ENCODE measurements around the gene PRAMEF6.
"Not testable (repeated sequence)": the region's sequence is repeated elsewhere in the genome, so short reads cannot be mapped to it uniquely, and the experiment has no call there.

Gene PRAMEF6

DNA sequence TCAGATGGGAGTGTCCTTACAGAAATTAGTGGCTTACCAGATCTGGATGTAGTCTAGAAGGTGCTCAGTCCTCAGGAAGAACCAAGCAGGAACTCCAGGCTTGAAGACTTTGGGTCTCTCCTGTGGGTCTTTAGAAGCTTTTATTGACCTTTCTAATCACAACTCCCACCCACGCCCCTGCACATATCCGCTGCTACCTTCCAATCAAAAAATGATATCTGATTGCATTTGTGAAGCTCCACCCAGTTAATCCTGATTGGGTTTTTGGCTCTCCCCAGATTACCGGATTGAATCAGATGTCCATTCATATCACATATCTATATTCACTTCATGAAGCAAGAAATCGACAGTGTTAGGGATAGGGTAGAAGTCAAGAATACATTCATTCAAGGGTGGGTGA is at the start of gene PRAMEF6:
Gene PRAMEF6 (minus strand): TSS at position 101 of the 400 bp plus-strand sequence. CDS start 5,062 bp downstream, outside the sequence.
- not testable (repeated sequence) for H3K9ac ChIP-seq (ENCODE audit: low read length); H3K4me1 ChIP-seq (ENCODE audit: control insufficient read depth, insufficient read depth, low read length); H3K27me3 ChIP-seq (ENCODE audit: control insufficient read depth, insufficient read depth, low read length); H3K27ac ChIP-seq (ENCODE audit: low read depth, low read length); H3K9me3 ChIP-seq (ENCODE audit: control insufficient read depth, insufficient read depth, low read depth, low read length); H3K36me3 ChIP-seq (ENCODE audit: control insufficient read depth, insufficient read depth, low read length); H3K4me3 ChIP-seq (ENCODE audit: low read depth, low read length)

DNA sequence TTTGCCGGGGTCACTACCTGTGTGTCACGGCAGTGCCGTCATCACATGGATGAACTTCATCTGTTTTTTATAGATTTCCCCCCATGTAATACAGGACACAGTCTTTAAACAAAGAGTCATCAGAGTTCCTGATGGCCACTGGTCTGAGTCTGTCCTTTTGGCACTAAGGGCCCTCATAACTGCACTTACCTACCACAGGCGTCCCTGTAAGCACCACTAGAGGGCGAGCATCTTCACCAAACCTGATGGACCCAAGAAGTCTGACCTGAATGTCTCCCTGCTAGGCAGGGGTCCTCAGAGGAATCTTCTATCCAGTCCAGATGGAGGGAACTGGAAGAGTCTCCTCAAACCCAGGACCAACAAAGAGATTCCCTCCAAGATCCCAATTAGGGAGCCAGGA is 23.0 kb downstream of the PRAMEF6 start:
- H3K4me3 ChIP-seq (ENCODE audit: low read depth, low read length); H3K4me1 ChIP-seq (ENCODE audit: control insufficient read depth, insufficient read depth, low read length); H3K27me3 ChIP-seq (ENCODE audit: control insufficient read depth, insufficient read depth, low read length); H3K27ac ChIP-seq (ENCODE audit: low read depth, low read length); H3K36me3 ChIP-seq (ENCODE audit: control insufficient read depth, insufficient read depth, low read length); H3K9me3 ChIP-seq (ENCODE audit: control insufficient read depth, insufficient read depth, low read depth, low read length); H3K9ac ChIP-seq (ENCODE audit: low read length): not testable (repeated sequence)

DNA sequence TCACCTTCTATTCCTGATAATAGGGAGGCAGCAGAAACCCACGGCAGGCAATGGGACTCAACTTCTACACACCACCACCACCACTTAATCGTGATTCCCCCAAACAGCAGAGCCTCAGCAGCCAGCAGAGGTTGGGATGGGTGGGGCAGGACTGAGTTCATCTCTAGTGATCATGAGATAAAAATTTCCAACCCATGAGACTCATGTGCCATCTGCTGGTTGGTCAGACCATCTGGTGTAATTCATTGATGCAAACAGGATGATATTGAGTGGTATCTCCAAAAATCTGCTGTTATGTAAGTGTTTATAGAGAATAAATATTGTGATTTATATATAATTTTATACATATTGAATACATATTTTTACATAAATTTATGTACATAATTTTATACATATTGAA is 25.6 kb downstream of the PRAMEF6 start:
- H3K27me3 ChIP-seq (ENCODE audit: control insufficient read depth, insufficient read depth, low read length); H3K4me3 ChIP-seq (ENCODE audit: low read depth, low read length); H3K36me3 ChIP-seq (ENCODE audit: control insufficient read depth, insufficient read depth, low read length); H3K27ac ChIP-seq (ENCODE audit: low read depth, low read length); H3K4me1 ChIP-seq (ENCODE audit: control insufficient read depth, insufficient read depth, low read length); H3K9me3 ChIP-seq (ENCODE audit: control insufficient read depth, insufficient read depth, low read depth, low read length); H3K9ac ChIP-seq (ENCODE audit: low read length): not testable (repeated sequence)

DNA sequence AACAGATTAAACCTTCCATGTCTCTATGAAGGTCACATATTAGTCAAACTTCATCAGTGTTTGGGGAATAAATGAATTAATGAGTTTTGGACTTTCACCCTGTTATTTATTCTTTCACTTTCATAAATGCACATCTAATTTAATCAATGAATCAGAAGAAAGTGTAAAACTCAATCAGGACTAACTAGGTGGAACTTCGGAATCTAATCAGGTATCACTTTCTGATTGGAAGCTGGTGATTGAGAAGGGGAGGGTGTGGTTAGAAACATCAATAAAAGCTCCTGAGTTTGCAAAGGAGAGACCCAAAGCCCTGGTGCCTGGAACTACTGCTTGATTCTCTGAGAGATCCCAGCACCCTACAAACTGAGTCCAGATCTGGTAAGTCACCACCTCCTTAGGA is 31.1 kb downstream of the PRAMEF6 start, which contains the start of gene PRAMEF7:
Gene PRAMEF7 (plus strand): TSS at position 301 of the 400 bp plus-strand sequence. CDS start 1,083 bp downstream, outside the sequence.
- not testable (repeated sequence) for H3K36me3 ChIP-seq (ENCODE audit: control insufficient read depth, insufficient read depth, low read length); H3K4me3 ChIP-seq (ENCODE audit: low read depth, low read length); H3K9me3 ChIP-seq (ENCODE audit: control insufficient read depth, insufficient read depth, low read depth, low read length); H3K27me3 ChIP-seq (ENCODE audit: control insufficient read depth, insufficient read depth, low read length); H3K9ac ChIP-seq (ENCODE audit: low read length); H3K4me1 ChIP-seq (ENCODE audit: control insufficient read depth, insufficient read depth, low read length); H3K27ac ChIP-seq (ENCODE audit: low read depth, low read length)

DNA sequence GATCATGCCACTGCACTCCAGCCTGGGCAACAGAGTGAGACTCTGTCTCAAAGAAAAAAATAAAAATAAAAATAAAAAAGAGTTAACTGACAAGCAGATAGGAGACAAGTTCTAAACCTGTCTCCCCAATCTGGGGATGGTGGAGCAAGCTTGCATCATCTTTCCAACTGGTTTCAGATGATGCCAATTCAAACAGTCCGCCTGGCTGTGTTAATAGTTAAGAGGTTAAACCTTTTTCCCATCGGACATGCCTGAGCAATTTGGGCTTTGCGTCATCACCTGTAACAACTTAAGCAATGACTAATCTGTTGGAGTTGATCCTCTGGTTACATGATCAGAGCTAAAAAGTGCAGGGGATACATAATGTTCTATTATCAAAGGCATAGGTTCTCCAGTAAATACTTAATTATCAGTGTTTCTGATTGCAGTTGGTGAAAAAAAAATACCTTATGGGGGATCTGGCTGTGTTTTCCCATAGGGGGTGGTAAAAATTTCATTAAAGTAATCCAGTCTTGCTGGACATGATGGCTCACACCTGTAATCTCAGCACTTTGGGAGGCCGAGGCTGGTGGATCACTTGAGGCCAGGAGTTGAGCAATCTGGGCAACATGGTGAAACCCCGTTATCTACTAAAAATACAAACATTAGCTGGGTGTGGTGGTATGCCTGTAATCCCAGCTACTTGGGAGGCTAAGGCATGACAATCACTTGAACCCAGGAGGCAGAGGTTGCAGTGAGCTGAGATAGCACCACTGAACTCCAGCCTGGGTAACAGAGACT is 43.4 kb downstream of the PRAMEF6 start:
- H3K4me3 ChIP-seq (ENCODE audit: low read depth, low read length); H3K27me3 ChIP-seq (ENCODE audit: control insufficient read depth, insufficient read depth, low read length); H3K27ac ChIP-seq (ENCODE audit: low read depth, low read length); H3K4me1 ChIP-seq (ENCODE audit: control insufficient read depth, insufficient read depth, low read length); H3K9ac ChIP-seq (ENCODE audit: low read length); H3K9me3 ChIP-seq (ENCODE audit: control insufficient read depth, insufficient read depth, low read depth, low read length); H3K36me3 ChIP-seq (ENCODE audit: control insufficient read depth, insufficient read depth, low read length): not testable (repeated sequence)

DNA sequence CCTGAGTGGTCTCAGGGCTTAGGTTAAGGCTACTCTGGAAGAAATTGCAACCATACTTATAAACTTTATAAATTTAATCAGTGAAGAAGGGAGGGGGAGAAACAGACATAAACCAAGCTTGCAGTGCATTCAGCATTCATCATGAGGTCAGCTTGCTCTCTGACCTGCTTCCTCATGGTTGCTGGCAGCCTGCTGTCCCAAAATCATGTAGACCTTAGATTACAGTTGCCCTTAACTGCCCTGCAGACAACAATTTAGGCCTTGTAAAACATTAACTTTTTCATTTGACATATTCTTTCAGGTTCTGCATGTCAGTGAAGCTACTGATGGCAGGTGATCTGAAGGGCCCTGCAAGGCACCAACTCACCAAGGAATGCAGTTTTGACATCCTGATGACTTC is 48.2 kb downstream of the PRAMEF6 start:
- H3K9me3 ChIP-seq (ENCODE audit: control insufficient read depth, insufficient read depth, low read depth, low read length); H3K27ac ChIP-seq (ENCODE audit: low read depth, low read length); H3K36me3 ChIP-seq (ENCODE audit: control insufficient read depth, insufficient read depth, low read length); H3K27me3 ChIP-seq (ENCODE audit: control insufficient read depth, insufficient read depth, low read length); H3K9ac ChIP-seq (ENCODE audit: low read length); H3K4me3 ChIP-seq (ENCODE audit: low read depth, low read length); H3K4me1 ChIP-seq (ENCODE audit: control insufficient read depth, insufficient read depth, low read length): not testable (repeated sequence)

DNA sequence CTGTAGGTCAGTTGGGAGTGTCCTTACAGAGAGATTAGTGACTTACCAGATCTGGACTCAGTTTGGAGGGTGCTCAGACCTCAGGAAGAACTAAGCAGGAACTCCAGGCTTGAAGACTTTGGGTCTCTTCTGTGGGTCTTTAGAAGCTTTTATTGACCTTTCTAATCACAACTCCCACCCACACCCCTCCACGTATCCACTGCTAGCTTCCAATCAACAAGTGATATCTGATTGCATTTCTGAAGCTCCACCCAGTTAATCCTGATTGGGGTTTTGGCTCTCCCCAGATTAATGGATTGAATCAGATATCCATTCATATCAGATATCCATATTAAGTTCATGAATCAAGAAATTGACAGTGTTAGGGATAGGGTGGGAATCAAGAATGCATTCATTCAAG is 49.2 kb downstream of the PRAMEF6 start, which contains the start of gene PRAMEF10:
Gene PRAMEF10 (minus strand): TSS at position 101 of the 400 bp plus-strand sequence. CDS start 2,423 bp downstream, outside the sequence.
- not testable (repeated sequence) for H3K9ac ChIP-seq (ENCODE audit: low read length); H3K27me3 ChIP-seq (ENCODE audit: control insufficient read depth, insufficient read depth, low read length); H3K36me3 ChIP-seq (ENCODE audit: control insufficient read depth, insufficient read depth, low read length); H3K9me3 ChIP-seq (ENCODE audit: control insufficient read depth, insufficient read depth, low read depth, low read length); H3K4me1 ChIP-seq (ENCODE audit: control insufficient read depth, insufficient read depth, low read length); H3K4me3 ChIP-seq (ENCODE audit: low read depth, low read length); H3K27ac ChIP-seq (ENCODE audit: low read depth, low read length)
